HL-60 (cell line): ENCODE data around the gene EEF1AKMT1.

Source experiments
- CTCF ChIP-seq: IDR thresholded peaks from one replicate; pipeline ENCODE4 v1.5.1; 2011; ENCODE audit warnings: low read length, control low read depth, inconsistent platforms; ENCODE audit not compliant: insufficient read depth
- GABPA ChIP-seq: IDR thresholded peaks from 2 replicates; pipeline ENCODE4 v1.6.1; 2012; ENCODE audit warnings: low read depth
- POLR2AphosphoS5 ChIP-seq: IDR thresholded peaks from 2 replicates; pipeline ENCODE4 v1.6.1; 2012; ENCODE audit warnings: low read depth
- TF ChIP-seq, protein P1 (sequence below): IDR thresholded peaks from 2 replicates; pipeline ENCODE4 v1.6.1; 2012; ENCODE audit warnings: low read depth; ENCODE audit not compliant: insufficient replicate concordance

GRCh38 chr13:20706661-20707060 lies 67.1 kb downstream of the EEF1AKMT1 start:
- TF ChIP-seq CTCF (no peak), POLR2AphosphoS5 (no peak), GABPA (no peak)
- TF ChIP-seq, protein P1, sequence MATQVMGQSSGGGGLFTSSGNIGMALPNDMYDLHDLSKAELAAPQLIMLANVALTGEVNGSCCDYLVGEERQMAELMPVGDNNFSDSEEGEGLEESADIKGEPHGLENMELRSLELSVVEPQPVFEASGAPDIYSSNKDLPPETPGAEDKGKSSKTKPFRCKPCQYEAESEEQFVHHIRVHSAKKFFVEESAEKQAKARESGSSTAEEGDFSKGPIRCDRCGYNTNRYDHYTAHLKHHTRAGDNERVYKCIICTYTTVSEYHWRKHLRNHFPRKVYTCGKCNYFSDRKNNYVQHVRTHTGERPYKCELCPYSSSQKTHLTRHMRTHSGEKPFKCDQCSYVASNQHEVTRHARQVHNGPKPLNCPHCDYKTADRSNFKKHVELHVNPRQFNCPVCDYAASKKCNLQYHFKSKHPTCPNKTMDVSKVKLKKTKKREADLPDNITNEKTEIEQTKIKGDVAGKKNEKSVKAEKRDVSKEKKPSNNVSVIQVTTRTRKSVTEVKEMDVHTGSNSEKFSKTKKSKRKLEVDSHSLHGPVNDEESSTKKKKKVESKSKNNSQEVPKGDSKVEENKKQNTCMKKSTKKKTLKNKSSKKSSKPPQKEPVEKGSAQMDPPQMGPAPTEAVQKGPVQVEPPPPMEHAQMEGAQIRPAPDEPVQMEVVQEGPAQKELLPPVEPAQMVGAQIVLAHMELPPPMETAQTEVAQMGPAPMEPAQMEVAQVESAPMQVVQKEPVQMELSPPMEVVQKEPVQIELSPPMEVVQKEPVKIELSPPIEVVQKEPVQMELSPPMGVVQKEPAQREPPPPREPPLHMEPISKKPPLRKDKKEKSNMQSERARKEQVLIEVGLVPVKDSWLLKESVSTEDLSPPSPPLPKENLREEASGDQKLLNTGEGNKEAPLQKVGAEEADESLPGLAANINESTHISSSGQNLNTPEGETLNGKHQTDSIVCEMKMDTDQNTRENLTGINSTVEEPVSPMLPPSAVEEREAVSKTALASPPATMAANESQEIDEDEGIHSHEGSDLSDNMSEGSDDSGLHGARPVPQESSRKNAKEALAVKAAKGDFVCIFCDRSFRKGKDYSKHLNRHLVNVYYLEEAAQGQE, result no peak
